HepG2 (cell line): Measurements from ENCODE around the gene DMTF1. TPM values are rescaled to one million over a fixed set of nuclear protein-coding genes. Genes with fewer than 3 reads are reported as not detected.

Source experiments
- CCAR2 ChIP-seq: fragments of 200-400 bp; formaldehyde crosslinking; optimal IDR thresholded peaks from 2 replicates; pipeline ENCODE3; 2018; ENCODE audit warnings: low read depth, mild to moderate bottlenecking, low read length, moderate library complexity
- FOSL1 ChIP-seq: sonication (generic); formaldehyde crosslinking; IDR thresholded peaks from 2 replicates; pipeline ENCODE4 v1.9.0; 2021; ENCODE audit warnings: missing genetic modification reagents, borderline replicate concordance
- MED8 ChIP-seq: sonication (generic); formaldehyde crosslinking; IDR thresholded peaks from 2 replicates; pipeline ENCODE4 v1.8.1; 2023; ENCODE audit warnings: mild to moderate bottlenecking, missing genetic modification reagents; ENCODE audit not compliant: insufficient replicate concordance
- MIER2 ChIP-seq: IDR thresholded peaks from 2 replicates; pipeline ENCODE4 v1.6.1; 2016; ENCODE audit warnings: missing biosample characterization, missing genetic modification reagents
- NFKBIZ ChIP-seq: IDR thresholded peaks from 2 replicates; pipeline ENCODE4 v1.6.1; 2018; ENCODE audit warnings: missing genetic modification reagents, missing compliant biosample characterization
- RBAK ChIP-seq: sonication (generic); formaldehyde crosslinking; IDR thresholded peaks from 2 replicates; pipeline ENCODE4 v1.5.1; 2020; ENCODE audit warnings: mild to moderate bottlenecking, missing genetic modification reagents
- SMAD9 ChIP-seq: sonication (generic); formaldehyde crosslinking; IDR thresholded peaks from 2 replicates; pipeline ENCODE4 v1.5.1; 2020; ENCODE audit warnings: mild to moderate bottlenecking, missing genetic modification reagents
- XBP1 ChIP-seq: sonication (generic); formaldehyde crosslinking; IDR thresholded peaks from 2 replicates; pipeline ENCODE4 v1.5.0; 2020; ENCODE audit warnings: missing genetic modification reagents
- ZBED4 ChIP-seq: sonication (generic); formaldehyde crosslinking; IDR thresholded peaks from 2 replicates; pipeline ENCODE4 v1.4.0; 2020; ENCODE audit warnings: missing genetic modification reagents, borderline replicate concordance
- ZNF256 ChIP-seq: sonication (generic); formaldehyde crosslinking; conservative IDR thresholded peaks from 2 replicates; pipeline ENCODE4 v1.4.0; 2020; ENCODE audit warnings: missing genetic modification reagents
- ZNF354B ChIP-seq: sonication (generic); formaldehyde crosslinking; IDR thresholded peaks from 2 replicates; pipeline ENCODE4 v1.8.0; 2022; ENCODE audit warnings: mild to moderate bottlenecking, missing genetic modification reagents
- ZNF430 ChIP-seq: sonication (generic); formaldehyde crosslinking; IDR thresholded peaks from 2 replicates; pipeline ENCODE4 v1.9.0; 2021; ENCODE audit warnings: mild to moderate bottlenecking, missing genetic modification reagents
- ZNF432 ChIP-seq: sonication (generic); formaldehyde crosslinking; IDR thresholded peaks from 2 replicates; pipeline ENCODE4 v1.5.0; 2020; ENCODE audit warnings: missing genetic modification reagents, mild to moderate bottlenecking, borderline replicate concordance
- ZNF510 ChIP-seq: sonication (generic); formaldehyde crosslinking; IDR thresholded peaks from 2 replicates; pipeline ENCODE4 v1.4.0; 2020; ENCODE audit warnings: low read depth, mild to moderate bottlenecking, missing genetic modification reagents
- ZNF746 ChIP-seq: sonication (generic); formaldehyde crosslinking; IDR thresholded peaks from 2 replicates; pipeline ENCODE4 v1.8.0; 2022; ENCODE audit warnings: mild to moderate bottlenecking, missing genetic modification reagents
- ZNF788 ChIP-seq: sonication (generic); formaldehyde crosslinking; IDR thresholded peaks from 2 replicates; pipeline ENCODE4 v1.5.0; 2020; ENCODE audit warnings: mild to moderate bottlenecking, missing genetic modification reagents, borderline replicate concordance
- polyA plus RNA-seq, 8 experiments: library from polyadenylated mRNA; depleted of rRNA in 3 of 8; stranded (reverse) in 7 of 8; unstranded in 1 of 8; fragments of >200 nt; fragmentation: Illumina TruSeq in 4 of 8; extraction: Trizol in 4 of 8; gene quantifications; 2 replicates each; pipeline versions ENCODE4 v1.2.1 to v1.2.3, GENCODE V29; 2011 to 2016; ENCODE audit warnings: low read depth in 4 of 8, missing spikeins in 1 of 8, mixed read lengths in 1 of 8; ENCODE audit not compliant: insufficient read depth in 1 of 8
- total RNA-seq, 5 experiments: library from RNA; depleted of rRNA; stranded (reverse); fragments of >200 nt; fragmentation: Illumina TruSeq; extraction: Trizol; gene quantifications; 2 replicates each; pipeline ENCODE4 v1.2.3, GENCODE V29; 2016; ENCODE audit warnings: low read depth in 1 of 5
- TF ChIP-seq, protein P1 (sequence below): sonication (generic); formaldehyde crosslinking; IDR thresholded peaks from 2 replicates; pipeline ENCODE4 v1.9.0; 2021; ENCODE audit warnings: missing genetic modification reagents, mild to moderate bottlenecking, borderline replicate concordance
- TF ChIP-seq, protein P2 (sequence below): sonication (generic); formaldehyde crosslinking; IDR thresholded peaks from 2 replicates; pipeline ENCODE4 v1.4.0; 2020; ENCODE audit warnings: missing genetic modification reagents

Gene DMTF1
- total and polyA plus RNA-seq, 2 of the 13 experiments (the other 11 are each of a cell fraction or from before 2014, with no cell fraction given): 45.8 to 132 TPM

GRCh38 chr7:87152112-87152896 lies at the start of gene DMTF1 (continued):
- TF ChIP-seq FOSL1: no peak
- 0 out of 2 replicates have a peak, but pooled peaks have one; percentile 3 for TF ChIP-seq SMAD9 (CRISPR knock-in tag)
- 0 out of 2 replicates have a peak, but pooled peaks have one; percentile 24 for TF ChIP-seq ZNF256 (CRISPR knock-in tag)
- peak; percentile 11; the same call in 1 of the 2 replicates for TF ChIP-seq ZBED4 (CRISPR knock-in tag)
- TF ChIP-seq MED8 (CRISPR knock-in tag): peak; percentile 57
- no peak for TF ChIP-seq XBP1 (CRISPR knock-in tag)
- TF ChIP-seq MIER2: no peak
- TF ChIP-seq, protein P1, sequence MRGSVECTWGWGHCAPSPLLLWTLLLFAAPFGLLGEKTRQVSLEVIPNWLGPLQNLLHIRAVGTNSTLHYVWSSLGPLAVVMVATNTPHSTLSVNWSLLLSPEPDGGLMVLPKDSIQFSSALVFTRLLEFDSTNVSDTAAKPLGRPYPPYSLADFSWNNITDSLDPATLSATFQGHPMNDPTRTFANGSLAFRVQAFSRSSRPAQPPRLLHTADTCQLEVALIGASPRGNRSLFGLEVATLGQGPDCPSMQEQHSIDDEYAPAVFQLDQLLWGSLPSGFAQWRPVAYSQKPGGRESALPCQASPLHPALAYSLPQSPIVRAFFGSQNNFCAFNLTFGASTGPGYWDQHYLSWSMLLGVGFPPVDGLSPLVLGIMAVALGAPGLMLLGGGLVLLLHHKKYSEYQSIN (CRISPR knock-in tag): no peak
- TF ChIP-seq RBAK (CRISPR knock-in tag): no peak
- no peak for TF ChIP-seq ZNF788
- no peak for TF ChIP-seq CCAR2
- TF ChIP-seq NFKBIZ (CRISPR knock-in tag): peak; percentile 35; the same call in 1 of the 2 replicates
- peak; percentile 86 for TF ChIP-seq ZNF430 (CRISPR knock-in tag)
- TF ChIP-seq, protein P2, sequence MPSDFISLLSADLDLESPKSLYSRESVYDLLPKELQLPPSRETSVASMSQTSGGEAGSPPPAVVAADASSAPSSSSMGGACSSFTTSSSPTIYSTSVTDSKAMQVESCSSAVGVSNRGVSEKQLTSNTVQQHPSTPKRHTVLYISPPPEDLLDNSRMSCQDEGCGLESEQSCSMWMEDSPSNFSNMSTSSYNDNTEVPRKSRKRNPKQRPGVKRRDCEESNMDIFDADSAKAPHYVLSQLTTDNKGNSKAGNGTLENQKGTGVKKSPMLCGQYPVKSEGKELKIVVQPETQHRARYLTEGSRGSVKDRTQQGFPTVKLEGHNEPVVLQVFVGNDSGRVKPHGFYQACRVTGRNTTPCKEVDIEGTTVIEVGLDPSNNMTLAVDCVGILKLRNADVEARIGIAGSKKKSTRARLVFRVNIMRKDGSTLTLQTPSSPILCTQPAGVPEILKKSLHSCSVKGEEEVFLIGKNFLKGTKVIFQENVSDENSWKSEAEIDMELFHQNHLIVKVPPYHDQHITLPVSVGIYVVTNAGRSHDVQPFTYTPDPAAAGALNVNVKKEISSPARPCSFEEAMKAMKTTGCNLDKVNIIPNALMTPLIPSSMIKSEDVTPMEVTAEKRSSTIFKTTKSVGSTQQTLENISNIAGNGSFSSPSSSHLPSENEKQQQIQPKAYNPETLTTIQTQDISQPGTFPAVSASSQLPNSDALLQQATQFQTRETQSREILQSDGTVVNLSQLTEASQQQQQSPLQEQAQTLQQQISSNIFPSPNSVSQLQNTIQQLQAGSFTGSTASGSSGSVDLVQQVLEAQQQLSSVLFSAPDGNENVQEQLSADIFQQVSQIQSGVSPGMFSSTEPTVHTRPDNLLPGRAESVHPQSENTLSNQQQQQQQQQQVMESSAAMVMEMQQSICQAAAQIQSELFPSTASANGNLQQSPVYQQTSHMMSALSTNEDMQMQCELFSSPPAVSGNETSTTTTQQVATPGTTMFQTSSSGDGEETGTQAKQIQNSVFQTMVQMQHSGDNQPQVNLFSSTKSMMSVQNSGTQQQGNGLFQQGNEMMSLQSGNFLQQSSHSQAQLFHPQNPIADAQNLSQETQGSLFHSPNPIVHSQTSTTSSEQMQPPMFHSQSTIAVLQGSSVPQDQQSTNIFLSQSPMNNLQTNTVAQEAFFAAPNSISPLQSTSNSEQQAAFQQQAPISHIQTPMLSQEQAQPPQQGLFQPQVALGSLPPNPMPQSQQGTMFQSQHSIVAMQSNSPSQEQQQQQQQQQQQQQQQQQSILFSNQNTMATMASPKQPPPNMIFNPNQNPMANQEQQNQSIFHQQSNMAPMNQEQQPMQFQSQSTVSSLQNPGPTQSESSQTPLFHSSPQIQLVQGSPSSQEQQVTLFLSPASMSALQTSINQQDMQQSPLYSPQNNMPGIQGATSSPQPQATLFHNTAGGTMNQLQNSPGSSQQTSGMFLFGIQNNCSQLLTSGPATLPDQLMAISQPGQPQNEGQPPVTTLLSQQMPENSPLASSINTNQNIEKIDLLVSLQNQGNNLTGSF (CRISPR knock-in tag): 0 out of 2 replicates have a peak, but pooled peaks have one; percentile 48
- peak; percentile 84; the same call in 1 of the 2 replicates for TF ChIP-seq ZNF510 (CRISPR knock-in tag)
- TF ChIP-seq ZNF432 (CRISPR knock-in tag): no peak
- no peak for TF ChIP-seq ZNF354B
- no peak for TF ChIP-seq ZNF746 (CRISPR knock-in tag)
